Common myeloid progenitor, CD34-positive (primary cell): Measurements from ENCODE around the gene GADD45G.

Experiments
- CTCF ChIA-PET: fragments of 350-600 bp; sonication (Branson Sonifier 250); formaldehyde crosslinking; loops from one replicate; lab custom pipeline; 2021; ENCODE audit warnings: antibody characterized with exemption; lab: Charles Lee
- POLR2A ChIA-PET: fragments of 350-600 bp; sonication (Branson Sonifier 250); formaldehyde crosslinking; loops from one replicate; lab custom pipeline; 2021; ENCODE audit warnings: antibody characterized with exemption; lab: Charles Lee
- DNase-seq, 3 donors: peaks; one replicate each; pipeline versions ENCODE4 v3.0.0 to v3.0.0-alpha.2; 2013
- H3K27ac ChIP-seq, 2 experiments: 1 replicate in 1 of 2; 2 replicates in 1 of 2; pipeline ENCODE4 v1.7.0; 2013; ENCODE audit warnings: inconsistent platforms in 2 of 2, low read length in 2 of 2, mild to moderate bottlenecking in 2 of 2, low read depth in 1 of 2, moderate library complexity in 1 of 2; ENCODE audit not compliant: severe bottlenecking in 2 of 2, insufficient read depth in 1 of 2, poor library complexity in 1 of 2
- H3K27me3 ChIP-seq, 5 experiments: replicated peaks in 2 of 5; 1 replicate in 3 of 5; 2 replicates in 2 of 5; pipeline versions ENCODE4 v1.6.1 to v1.7.0; 2013; ENCODE audit warnings: low read length in 4 of 5, mild to moderate bottlenecking in 2 of 5, moderate library complexity in 2 of 5, inconsistent platforms in 1 of 5; ENCODE audit not compliant: insufficient read depth in 5 of 5, control insufficient read depth in 4 of 5
- H3K36me3 ChIP-seq, 4 experiments: 1 replicate in 2 of 4; 2 replicates in 2 of 4; pipeline versions ENCODE4 v1.6.1 to v1.7.0; 2013; ENCODE audit warnings: low read length in 3 of 4, control low read depth in 1 of 4, mild to moderate bottlenecking in 1 of 4; ENCODE audit not compliant: control insufficient read depth in 4 of 4, insufficient read depth in 4 of 4
- H3K4me1 ChIP-seq, 4 experiments: 1 replicate in 3 of 4; 2 replicates in 1 of 4; pipeline versions ENCODE4 v1.6.1 to v1.7.1; 2013; ENCODE audit warnings: low read length in 3 of 4, mild to moderate bottlenecking in 3 of 4, control low read depth in 1 of 4, inconsistent platforms in 1 of 4, moderate library complexity in 1 of 4; ENCODE audit not compliant: control insufficient read depth in 4 of 4, insufficient read depth in 4 of 4; ENCODE audit errors: control extremely low read depth in 1 of 4
- H3K4me3 ChIP-seq, 7 experiments: 1 replicate in 4 of 7; 2 replicates in 3 of 7; pipeline versions ENCODE4 v1.5.1 to v1.7.0; 2013; ENCODE audit warnings: mild to moderate bottlenecking in 7 of 7, low read length in 6 of 7, moderate library complexity in 6 of 7, inconsistent platforms in 2 of 7, low read depth in 2 of 7, control low read depth in 1 of 7; ENCODE audit not compliant: insufficient read depth in 4 of 7, control insufficient read depth in 1 of 7; ENCODE audit errors: extremely low read depth in 1 of 7
- H3K9me3 ChIP-seq, 5 experiments: 1 replicate in 4 of 5; 2 replicates in 1 of 5; pipeline versions ENCODE4 v1.6.1 to v1.7.1; 2013; ENCODE audit warnings: low read length in 4 of 5, mild to moderate bottlenecking in 2 of 5, inconsistent platforms in 1 of 5, low read depth in 1 of 5, moderate library complexity in 1 of 5; ENCODE audit not compliant: control insufficient read depth in 4 of 5, insufficient read depth in 2 of 5; ENCODE audit errors: control extremely low read depth in 1 of 5
- WGBS: methylation state at CpG from one replicate; pipeline ENCODE4 v1.1.5; 2013; ENCODE audit not compliant: insufficient coverage; 5-methylcytosine and 5-hydroxymethylcytosine counted together

The GADD45G gene

DNA sequence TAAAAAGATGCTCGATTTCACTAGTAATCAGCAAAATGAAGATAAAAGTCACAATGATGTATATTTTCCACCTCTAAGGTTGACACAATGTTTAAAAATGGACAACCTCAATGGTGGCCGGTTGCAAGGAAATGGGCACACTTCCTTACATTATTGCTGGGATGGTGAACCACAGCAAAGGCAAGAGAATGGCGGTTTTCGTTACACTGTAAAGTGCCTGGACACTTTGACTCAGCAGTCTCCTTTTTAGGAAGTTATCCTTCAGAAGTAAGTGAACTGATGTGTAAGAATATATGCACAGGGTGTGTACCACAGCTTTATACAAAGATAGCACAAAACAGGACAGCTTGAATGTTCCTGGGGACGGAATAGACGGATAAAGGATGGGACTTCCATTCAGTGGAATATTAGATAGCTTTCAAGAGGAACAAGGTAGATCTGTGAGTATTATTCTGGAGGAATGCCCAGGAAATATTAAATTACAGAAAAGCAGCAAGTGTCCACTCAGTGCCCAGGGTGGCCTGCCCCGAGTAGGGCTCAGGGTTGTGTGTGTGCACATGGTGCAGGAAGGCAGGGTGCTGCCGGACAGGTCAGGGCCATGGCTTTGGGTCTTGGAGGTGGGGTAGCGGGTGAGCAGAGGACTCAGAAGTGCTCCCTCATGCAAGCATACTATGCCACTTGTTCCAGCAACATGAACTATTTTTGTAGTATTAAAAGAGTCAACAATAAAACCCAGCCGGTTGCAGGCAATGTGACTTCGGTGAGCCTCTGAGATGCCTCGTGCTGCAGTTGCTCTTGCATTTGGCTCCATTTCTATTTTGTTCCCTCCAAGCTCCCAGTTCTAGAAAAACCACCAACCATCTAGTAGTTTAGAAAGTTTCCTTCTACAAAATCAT is 24.5 kb downstream of the GADD45G start:
- no peak overlapping the region for H3K4me3 ChIP-seq
- DNase-seq, result no peak
- POLR2A ChIA-PET, result no interaction called here
- CTCF ChIA-PET, result no interaction called here
- peaks cover 0 to 2% (median 1%) of the 10 kb centered on the region in 4 experiments for H3K4me1 ChIP-seq
- WGBS, result 98% methylated on average over 9 of the region's 12 CpGs
- H3K36me3 ChIP-seq, result no peaks in the 10 kb centered on the region
- H3K27me3 ChIP-seq, result peaks cover 0 to 16% (median 3%) of the 10 kb centered on the region in 5 experiments
- no peaks in the 10 kb centered on the region for H3K9me3 ChIP-seq
- H3K27ac ChIP-seq, result no peak overlapping the region

DNA sequence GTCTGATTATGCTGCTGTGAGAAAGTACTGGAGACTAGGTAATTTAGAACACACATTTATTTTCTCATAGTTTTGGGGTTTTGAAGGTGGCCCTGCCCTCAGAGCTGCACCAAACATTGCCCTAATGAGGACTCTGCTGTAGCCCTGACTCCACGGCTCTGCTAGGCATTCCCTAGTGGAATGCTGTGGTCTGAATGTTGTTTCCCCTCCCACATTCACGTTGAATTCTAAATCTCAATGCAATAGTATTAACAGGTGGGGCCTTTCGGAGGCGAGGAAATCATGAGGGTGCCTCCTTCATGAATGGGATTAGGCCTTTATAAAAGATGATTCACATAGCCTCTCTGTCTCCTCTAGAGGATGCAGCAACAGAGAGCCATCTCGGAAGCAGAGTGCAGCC is 25.7 kb downstream of the GADD45G start:
- ChIA-PET CTCF (no interaction called here), POLR2A (no interaction called here)
- Histone ChIP-seq H3K27ac (no peak overlapping the region), H3K27me3 (peaks cover 0 to 11% (median 3%) of the 10 kb centered on the region in 5 experiments), H3K9me3 (no peaks in the 10 kb centered on the region), H3K36me3 (no peaks in the 10 kb centered on the region), H3K4me1 (no peaks in the 10 kb centered on the region), H3K4me3 (no peak overlapping the region)
- 100% methylated on average over 2 of the region's 5 CpGs for WGBS
- no peak for DNase-seq

DNA sequence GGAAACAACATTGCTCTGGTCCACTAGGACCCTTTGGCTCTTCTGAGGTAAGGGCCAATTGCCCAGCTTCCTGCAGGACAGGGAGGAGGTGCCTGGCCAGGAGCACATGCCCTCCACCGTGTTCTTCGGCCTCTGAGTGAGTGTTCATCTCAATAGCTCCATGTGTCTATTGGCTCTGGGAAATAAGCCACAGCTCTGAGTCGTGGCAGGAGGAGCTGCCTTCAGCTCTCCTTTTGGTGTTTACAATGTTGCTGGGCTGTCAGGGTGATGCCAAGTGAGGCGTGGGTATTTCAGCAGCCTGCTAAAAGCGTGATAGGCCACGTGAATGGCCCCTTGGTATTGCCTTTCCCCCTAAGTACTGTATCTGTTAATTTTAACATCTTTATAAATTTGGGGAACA is 26.6 kb downstream of the GADD45G start:
- 96% methylated on average over 3 of the region's 6 CpGs for WGBS
- CTCF ChIA-PET, result interaction anchor here (1.0 kb wide), 1 partner anchor 16 kb away, joined by 3 read pairs; no protein-coding TSS in a partner anchor
- H3K27me3 ChIP-seq, result peaks cover 0 to 5% (median 0%) of the 10 kb centered on the region in 5 experiments
- no peaks in the 10 kb centered on the region for H3K36me3 ChIP-seq
- no peak overlapping the region for H3K4me3 ChIP-seq
- no peak overlapping the region for H3K27ac ChIP-seq
- no peaks in the 10 kb centered on the region for H3K4me1 ChIP-seq
- no peak for DNase-seq
- POLR2A ChIA-PET, result no interaction called here
- H3K9me3 ChIP-seq, result no peaks in the 10 kb centered on the region

DNA sequence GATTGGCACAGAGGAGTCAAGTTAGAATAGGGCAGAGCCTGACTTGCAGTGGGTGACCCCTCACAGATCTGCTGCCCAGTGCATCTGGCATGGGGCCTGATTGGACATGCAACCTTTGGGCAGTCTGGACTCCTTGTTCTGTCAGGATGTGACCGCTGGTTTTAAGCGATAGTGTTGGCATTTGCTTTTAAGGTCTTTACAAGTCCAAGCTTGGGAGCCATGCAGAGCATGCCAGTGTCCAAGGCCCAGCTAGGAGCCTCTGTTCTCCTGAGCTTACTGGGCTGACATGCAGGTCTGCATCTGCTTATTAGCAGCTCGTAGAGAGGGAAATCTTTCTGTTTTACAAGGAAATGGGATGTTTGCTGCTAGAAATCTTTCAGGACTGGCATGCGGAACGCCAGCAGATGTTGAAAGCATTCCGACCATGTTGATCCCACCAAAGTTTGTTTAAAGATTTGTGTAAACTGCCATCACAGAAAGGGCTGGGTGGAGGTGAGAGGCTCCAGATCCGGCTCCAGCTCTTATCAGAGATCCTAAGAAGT is 27.5 kb downstream of the GADD45G start:
- H3K36me3 ChIP-seq, result no peaks in the 10 kb centered on the region
- H3K4me3 ChIP-seq, result no peak overlapping the region
- H3K4me1 ChIP-seq, result no peaks in the 10 kb centered on the region
- POLR2A ChIA-PET, result no interaction called here
- WGBS, result 99% methylated on average over 7 of the region's 7 CpGs
- H3K9me3 ChIP-seq, result no peaks in the 10 kb centered on the region
- no peak for DNase-seq
- no peak overlapping the region for H3K27ac ChIP-seq
- H3K27me3 ChIP-seq, result peaks cover 0 to 5% (median 0%) of the 10 kb centered on the region in 5 experiments
- CTCF ChIA-PET, result interaction anchor here (0.8 to 1.6 kb wide), 2 partner anchors 8 to 468 kb away, joined by 3 to 4 read pairs; no protein-coding TSS in a partner anchor

DNA sequence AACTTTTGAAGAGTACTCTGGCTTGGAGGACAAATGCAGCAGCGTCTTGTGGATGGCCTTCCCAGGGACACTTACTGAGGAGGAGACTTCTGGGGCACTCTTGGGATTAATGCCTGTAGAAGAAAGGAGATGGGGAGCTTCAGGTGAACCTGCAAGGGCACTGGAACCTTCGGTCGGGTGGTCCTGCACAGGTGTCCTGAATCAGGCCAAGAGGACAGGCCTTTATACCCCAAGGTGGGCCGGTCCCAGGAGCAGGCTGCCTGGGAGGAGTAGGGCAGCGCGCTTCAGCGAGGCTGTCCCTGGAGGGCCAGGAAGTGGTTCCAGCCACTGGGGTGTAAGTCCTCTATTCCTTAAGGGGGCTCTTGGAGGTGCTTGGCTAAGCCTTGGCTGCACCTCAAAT is 27.9 kb downstream of the GADD45G start:
- POLR2A ChIA-PET, result no interaction called here
- Histone ChIP-seq H3K4me1 (no peaks in the 10 kb centered on the region), H3K4me3 (no peak overlapping the region), H3K27me3 (peaks cover 0 to 5% (median 0%) of the 10 kb centered on the region in 5 experiments), H3K36me3 (no peaks in the 10 kb centered on the region), H3K27ac (no peak overlapping the region), H3K9me3 (no peaks in the 10 kb centered on the region)
- CTCF ChIA-PET, result interaction anchor here (0.8 to 1.6 kb wide), 2 partner anchors 9 to 467 kb away, joined by 3 to 4 read pairs; no protein-coding TSS in a partner anchor
- 100% methylated on average over 3 of the region's 7 CpGs for WGBS
- DNase-seq, result no peak

DNA sequence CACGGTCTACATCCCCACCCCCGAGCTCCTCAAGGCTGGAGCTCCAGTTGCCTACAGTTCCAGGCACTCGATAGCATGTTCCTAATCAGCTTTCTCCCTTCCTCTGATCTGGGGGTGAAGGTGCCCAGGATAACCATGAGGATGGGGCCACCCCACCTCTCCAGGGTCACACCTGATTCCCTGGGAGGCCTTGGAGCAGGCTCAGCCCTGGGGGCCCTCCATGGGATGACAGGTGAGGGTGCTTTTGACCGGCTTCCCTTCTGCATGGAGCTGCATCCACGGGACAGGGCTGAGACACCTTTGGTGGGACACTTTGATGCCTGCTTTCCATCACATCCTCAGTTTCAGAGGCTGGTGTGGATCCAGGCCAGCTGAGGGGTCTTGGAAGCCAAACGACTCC is 28.6 kb downstream of the GADD45G start:
- peaks cover 0 to 5% (median 0%) of the 10 kb centered on the region in 5 experiments for H3K27me3 ChIP-seq
- H3K36me3 ChIP-seq, result no peaks in the 10 kb centered on the region
- CTCF ChIA-PET, result interaction anchor here (1.3 to 1.6 kb wide), 2 partner anchors 9 to 30 kb away, joined by 3 to 4 read pairs; no protein-coding TSS in a partner anchor
- WGBS, result 96% methylated on average over 5 of the region's 6 CpGs
- no peak overlapping the region for H3K4me3 ChIP-seq
- POLR2A ChIA-PET, result no interaction called here
- H3K9me3 ChIP-seq, result no peaks in the 10 kb centered on the region
- no peak for DNase-seq
- H3K27ac ChIP-seq, result no peak overlapping the region
- no peaks in the 10 kb centered on the region for H3K4me1 ChIP-seq

DNA sequence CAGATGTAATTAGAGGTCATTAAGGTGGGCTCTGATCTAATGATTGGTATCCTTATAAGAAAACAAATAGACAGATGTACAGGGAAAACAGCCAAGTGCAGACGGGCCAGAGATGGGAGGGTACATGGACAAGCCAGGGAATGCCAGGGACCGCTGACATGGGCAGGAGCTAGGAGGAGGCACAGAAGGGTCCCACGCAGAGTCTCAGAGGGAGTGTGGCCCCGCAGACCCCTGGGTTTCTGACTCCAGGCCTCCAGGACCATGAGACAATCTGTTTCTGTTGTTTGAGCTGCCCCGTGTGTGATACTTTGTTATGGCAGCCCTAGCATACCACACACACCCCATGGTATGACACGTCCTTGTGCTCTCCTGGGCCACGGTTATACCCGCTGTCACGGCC is 29.1 kb downstream of the GADD45G start:
- no peak for DNase-seq
- Histone ChIP-seq H3K9me3 (no peaks in the 10 kb centered on the region), H3K27me3 (peaks cover 0 to 3% (median 0%) of the 10 kb centered on the region in 5 experiments), H3K27ac (no peak overlapping the region), H3K4me3 (no peak overlapping the region), H3K4me1 (no peaks in the 10 kb centered on the region), H3K36me3 (no peaks in the 10 kb centered on the region)
- 91% methylated on average over 6 of the region's 9 CpGs for WGBS
- ChIA-PET POLR2A (no interaction called here), CTCF (interaction anchor here (1.2 to 1.3 kb wide), 2 partner anchors 12 to 30 kb away, joined by 3 read pairs; no protein-coding TSS in a partner anchor)
